Measurements from ENCODE around the gene WDR20. TPM values are rescaled to one million over a fixed set of nuclear protein-coding genes. Genes with fewer than 3 reads are reported as not detected.

WDR20 gene
- total and polyA plus RNA-seq, 2 donors (not counting 1 experiment from before 2014, with no cell fraction given): 12.4 to 64.0 TPM

DNA sequence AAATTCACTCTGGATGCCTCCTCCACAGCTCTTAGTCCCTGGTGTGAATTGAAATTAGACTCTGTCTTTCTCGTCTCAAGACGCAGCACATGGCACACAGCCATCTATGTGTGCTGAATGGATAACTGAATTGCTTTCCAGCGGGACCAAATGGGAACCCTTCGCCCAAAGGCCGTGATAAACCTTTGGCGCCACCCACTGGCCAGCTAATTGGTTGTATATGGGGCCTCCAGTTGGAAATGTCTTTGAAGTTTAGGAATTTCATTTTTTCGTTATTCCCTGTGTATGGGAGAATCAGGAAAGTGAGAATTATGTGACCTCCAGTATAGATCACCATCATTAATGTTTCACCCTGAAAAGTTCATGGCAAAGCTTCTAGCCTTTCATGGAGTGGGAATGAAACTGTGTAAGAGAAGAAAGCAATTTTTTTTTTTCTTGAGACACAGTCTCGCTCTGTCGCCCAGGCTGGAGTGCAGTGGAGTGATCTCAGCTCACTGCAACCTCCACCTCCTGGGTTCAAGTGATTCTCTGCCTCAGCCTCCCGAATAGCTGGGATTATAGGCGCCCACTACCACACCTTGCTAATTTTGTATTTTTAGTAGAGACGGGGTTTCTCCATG lies 43.0 kb upstream of the WDR20 start:
- POLR2A ChIA-PET: interaction anchor here (1.2 kb wide), 1 partner anchor 8 kb away, joined by 4 read pairs; no protein-coding TSS in a partner anchor
- no peaks in the 10 kb centered on the region for H3K79me2 ChIP-seq (ENCODE audit: control insufficient read depth, insufficient read depth, low read length)
- no peak overlapping the region for H2AFZ ChIP-seq (ENCODE audit: insufficient read depth, low read depth, low read length, poor library complexity, severe bottlenecking)
- H3K4me2 ChIP-seq (replicated peaks; ENCODE audit: low read depth, low read length, poor library complexity, severe bottlenecking): no peak overlapping the region
- no peaks in the 10 kb centered on the region for H3K9me3 ChIP-seq (ENCODE audit: control extremely low read depth in 1 of 3, control insufficient read depth in 2 of 3, insufficient read depth in 1 of 3, low read length in 2 of 3)
- no peaks in the 10 kb centered on the region for H3K27me3 ChIP-seq (replicated peaks in 1 of 4; ENCODE audit: control extremely low read depth in 1 of 4, control insufficient read depth in 3 of 4, insufficient read depth in 4 of 4, low read length in 3 of 4)
- intact Hi-C loops (cut with micrococcal nuclease): loop anchor here (1.0 to 5.0 kb wide), 4 partner anchors 33 to 389 kb away; no protein-coding TSS in a partner anchor
- ATAC-seq (ENCODE audit: low read depth) (peak; percentile 73), DNase-seq (peak; percentile 69)
- Mint-ChIP-seq H3K27me3 (no peaks in the 10 kb centered on the region), H3K4me1 (peaks cover 4% of the 10 kb centered on the region), H3K9me3 (ENCODE audit: insufficient read depth) (no peaks in the 10 kb centered on the region), H3K4me3 (no peak overlapping the region), H3K27ac (no peak overlapping the region)
- H4K20me1 ChIP-seq (ENCODE audit: control insufficient read depth, insufficient read depth, low read length, poor library complexity, severe bottlenecking): no peaks in the 10 kb centered on the region
- no peak overlapping the region for H3K27ac ChIP-seq (ENCODE audit: low read length in 2 of 2)
- no peak overlapping the region for H3K4me3 ChIP-seq (ENCODE audit: control extremely low read depth in 1 of 5, extremely low read depth in 1 of 5, insufficient read depth in 1 of 5, low read depth in 2 of 5, low read length in 4 of 5)
- WGBS (ENCODE audit: insufficient coverage): 6% methylated on average over 4 of the region's 12 CpGs
- H3K4me1 ChIP-seq (ENCODE audit: control insufficient read depth in 2 of 2, insufficient read depth in 2 of 2, low read length in 2 of 2): peaks cover 0 to 3% of the 10 kb centered on the region in 2 donors
- H3K9ac ChIP-seq (ENCODE audit: low read length): no peak overlapping the region
- TF ChIP-seq EZH2 (IDR thresholded peaks at IDR 0.05; ENCODE audit: borderline replicate concordance, insufficient read depth, low read depth, low read length, poor library complexity, severe bottlenecking) (no peak), CTCF (IDR thresholded peaks at IDR 0.05) (peak; percentile 78)
- H3K36me3 ChIP-seq (replicated peaks in 1 of 2; ENCODE audit: control extremely low read depth in 1 of 2, control insufficient read depth in 1 of 2, extremely low read depth in 1 of 2, insufficient read depth in 2 of 2, low read length in 1 of 2): no peaks in the 10 kb centered on the region
- CTCF ChIA-PET: interaction anchor here (0.6 to 4.4 kb wide), 45 partner anchors 9 to 404 kb away, joined by 3 to 37 read pairs (median 4); partner anchors contain the start of gene WDR20

DNA sequence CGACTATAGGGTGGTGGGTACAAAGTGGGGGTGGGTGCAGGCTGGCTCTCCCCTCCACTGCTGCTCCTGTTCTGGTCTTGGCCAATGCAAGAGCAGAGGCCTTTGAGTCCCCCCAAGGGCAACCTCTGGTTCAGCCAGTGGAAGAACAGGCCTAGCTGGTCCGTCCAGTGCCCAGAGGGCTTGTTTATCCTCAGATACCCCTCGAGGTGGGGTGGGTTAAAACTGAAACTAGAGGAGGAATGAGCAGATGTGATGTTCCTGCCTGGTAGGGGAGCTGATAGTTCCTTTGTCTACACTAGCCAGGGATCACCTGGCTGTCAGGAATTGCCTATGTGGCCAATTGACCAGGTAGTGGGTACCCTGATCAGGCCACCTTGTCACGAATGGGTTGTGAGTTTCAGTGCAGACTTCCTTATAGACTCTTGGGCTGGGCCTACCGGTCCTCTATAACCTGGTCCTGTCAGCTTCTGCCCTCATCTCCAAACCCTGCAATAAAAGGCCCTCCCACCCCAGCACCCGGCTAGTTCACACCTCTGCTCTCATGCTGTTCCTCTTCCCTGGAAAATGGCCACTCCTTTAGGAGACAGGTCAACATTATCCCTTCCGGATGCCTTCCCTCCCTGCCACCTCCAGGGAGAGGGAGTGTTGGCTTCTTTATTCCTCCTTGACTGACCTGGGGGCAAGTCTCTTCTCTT lies 42.1 kb upstream of the WDR20 start:
- Histone ChIP-seq H3K27ac (ENCODE audit: low read length in 2 of 2) (no peak overlapping the region), H3K9me3 (ENCODE audit: control extremely low read depth in 1 of 3, control insufficient read depth in 2 of 3, insufficient read depth in 1 of 3, low read length in 2 of 3) (no peaks in the 10 kb centered on the region), H3K27me3 (replicated peaks in 1 of 4; ENCODE audit: control extremely low read depth in 1 of 4, control insufficient read depth in 3 of 4, insufficient read depth in 4 of 4, low read length in 3 of 4) (no peaks in the 10 kb centered on the region), H2AFZ (ENCODE audit: insufficient read depth, low read depth, low read length, poor library complexity, severe bottlenecking) (no peak overlapping the region), H3K9ac (ENCODE audit: low read length) (no peak overlapping the region), H3K4me2 (replicated peaks; ENCODE audit: low read depth, low read length, poor library complexity, severe bottlenecking) (no peak overlapping the region), H3K4me1 (ENCODE audit: control insufficient read depth in 2 of 2, insufficient read depth in 2 of 2, low read length in 2 of 2) (peaks cover 0 to 3% of the 10 kb centered on the region in 2 donors), H3K4me3 (ENCODE audit: control extremely low read depth in 1 of 5, extremely low read depth in 1 of 5, insufficient read depth in 1 of 5, low read depth in 2 of 5, low read length in 4 of 5) (no peak overlapping the region), H3K36me3 (replicated peaks in 1 of 2; ENCODE audit: control extremely low read depth in 1 of 2, control insufficient read depth in 1 of 2, extremely low read depth in 1 of 2, insufficient read depth in 2 of 2, low read length in 1 of 2) (no peaks in the 10 kb centered on the region), H4K20me1 (ENCODE audit: control insufficient read depth, insufficient read depth, low read length, poor library complexity, severe bottlenecking) (no peaks in the 10 kb centered on the region), H3K79me2 (ENCODE audit: control insufficient read depth, insufficient read depth, low read length) (no peaks in the 10 kb centered on the region)
- DNase-seq (no peak), ATAC-seq (ENCODE audit: low read depth) (no peak)
- ChIA-PET POLR2A (no interaction called here), CTCF (interaction anchor here (0.6 to 4.4 kb wide), 20 partner anchors 9 to 391 kb away, joined by 3 to 37 read pairs (median 6); no protein-coding TSS in a partner anchor)
- Mint-ChIP-seq H3K27ac (no peak overlapping the region), H3K4me3 (no peak overlapping the region), H3K27me3 (no peaks in the 10 kb centered on the region), H3K9me3 (ENCODE audit: insufficient read depth) (no peaks in the 10 kb centered on the region), H3K4me1 (peaks cover 4% of the 10 kb centered on the region)
- intact Hi-C loops (cut with micrococcal nuclease): loop anchor here (5.0 kb wide), 1 partner anchor 50 kb away; no protein-coding TSS in a partner anchor
- TF ChIP-seq CTCF (IDR thresholded peaks at IDR 0.05) (no peak), EZH2 (IDR thresholded peaks at IDR 0.05; ENCODE audit: borderline replicate concordance, insufficient read depth, low read depth, low read length, poor library complexity, severe bottlenecking) (no peak)
- WGBS (ENCODE audit: insufficient coverage): 79% methylated on average over 3 of the region's 7 CpGs
